ENCODE results near the gene LRP8.

The LRP8 gene

GRCh38 chr1:53254011-53254640, 73.7 kb downstream of the LRP8 start:
- Histone ChIP-seq H3K4ac (ENCODE audit: low read length) (no peak overlapping the region), H2BK15ac (ENCODE audit: low read length) (no peak overlapping the region), H3K27ac (replicated peaks; ENCODE audit: low read length) (no peak overlapping the region), H3K14ac (ENCODE audit: low read length) (no peak overlapping the region), H2AFZ (ENCODE audit: low read length) (no peak overlapping the region), H2AK5ac (ENCODE audit: low read depth, low read length) (no peak overlapping the region), H3K27me3 (ENCODE audit: control insufficient read depth in 3 of 3, insufficient read depth in 3 of 3, low read depth in 1 of 3, low read length in 3 of 3) (no peaks in the 10 kb centered on the region), H4K91ac (ENCODE audit: low read depth, low read length, poor library complexity) (no peak overlapping the region), H3K36me3 (replicated peaks in 1 of 2; ENCODE audit: control insufficient read depth in 2 of 2, insufficient read depth in 2 of 2, low read length in 2 of 2) (peaks cover 46 to 96% of the 10 kb centered on the region in 2 donors), H3K4me3 (ENCODE audit: low read length in 2 of 2) (no peak overlapping the region), H2BK12ac (ENCODE audit: low read length) (no peak overlapping the region), H3K9ac (ENCODE audit: low read depth, low read length, poor library complexity) (no peak overlapping the region), H3K18ac (ENCODE audit: low read length) (no peak overlapping the region), H3K4me1 (ENCODE audit: control insufficient read depth in 2 of 2, insufficient read depth in 1 of 2, low read depth in 1 of 2, low read length in 2 of 2) (no peaks in the 10 kb centered on the region), H3K4me2 (ENCODE audit: insufficient read depth, low read length, poor library complexity, severe bottlenecking) (no peak overlapping the region), H3K79me1 (ENCODE audit: low read depth, low read length) (no peaks in the 10 kb centered on the region), H2BK5ac (ENCODE audit: low read length) (no peak overlapping the region), H3K23ac (ENCODE audit: low read depth, low read length, poor library complexity) (no peak overlapping the region), H4K8ac (ENCODE audit: low read depth, low read length) (no peak overlapping the region), H3K9me3 (replicated peaks in 1 of 2; ENCODE audit: control insufficient read depth in 2 of 2, insufficient read depth in 1 of 2, low read depth in 1 of 2, low read length in 2 of 2) (peaks cover 0 to 2% of the 10 kb centered on the region in 2 donors), H2BK120ac (ENCODE audit: low read depth, low read length) (no peak overlapping the region)
- WGBS, 2 donors (ENCODE audit: extremely low coverage in 2 of 2, insufficient read length in 2 of 2, insufficient replicate concordance in 1 of 2) = no CpG with 5 or more reads among the region's 4 CpGs
- DNase-seq (ENCODE audit: low spot score) = no peak

DNA sequence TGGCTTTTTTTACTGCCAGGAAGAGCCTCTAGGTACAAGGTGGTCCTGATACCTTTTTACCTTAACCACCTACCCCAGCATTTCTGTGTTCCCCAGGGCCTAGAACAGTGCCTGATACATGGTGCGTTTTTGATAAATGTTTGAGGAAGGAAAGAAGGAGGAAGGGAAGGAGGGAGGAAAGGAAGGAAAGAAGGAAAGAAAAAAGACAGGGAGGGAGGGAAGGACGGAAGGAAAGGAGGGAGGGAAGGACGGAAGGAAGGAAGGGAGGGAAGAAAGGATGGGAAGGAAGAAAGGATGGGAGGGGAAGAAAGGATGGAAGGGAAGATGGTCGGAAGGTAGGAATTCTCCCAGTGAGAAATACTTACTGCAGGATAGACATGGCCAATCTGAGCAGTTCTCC, 77.5 kb downstream of the LRP8 start:
- no peak overlapping the region for H2AK5ac ChIP-seq (ENCODE audit: low read depth, low read length)
- no peaks in the 10 kb centered on the region for H3K27me3 ChIP-seq (ENCODE audit: control insufficient read depth in 3 of 3, insufficient read depth in 3 of 3, low read depth in 1 of 3, low read length in 3 of 3)
- no peaks in the 10 kb centered on the region for H3K79me1 ChIP-seq (ENCODE audit: low read depth, low read length)
- no peak overlapping the region for H3K18ac ChIP-seq (ENCODE audit: low read length)
- no peak overlapping the region for H2AFZ ChIP-seq (ENCODE audit: low read length)
- no peak for DNase-seq (ENCODE audit: low spot score)
- H4K91ac ChIP-seq (ENCODE audit: low read depth, low read length, poor library complexity) = no peak overlapping the region
- no peak overlapping the region for H2BK12ac ChIP-seq (ENCODE audit: low read length)
- no peak overlapping the region for H3K4me3 ChIP-seq (ENCODE audit: low read length in 2 of 2)
- H3K4me2 ChIP-seq (ENCODE audit: insufficient read depth, low read length, poor library complexity, severe bottlenecking) = no peak overlapping the region
- peaks cover 42 to 96% of the 10 kb centered on the region in 2 donors for H3K36me3 ChIP-seq (replicated peaks in 1 of 2; ENCODE audit: control insufficient read depth in 2 of 2, insufficient read depth in 2 of 2, low read length in 2 of 2)
- no peak overlapping the region for H2BK120ac ChIP-seq (ENCODE audit: low read depth, low read length)
- H2BK15ac ChIP-seq (ENCODE audit: low read length) = no peak overlapping the region
- H3K4ac ChIP-seq (ENCODE audit: low read length) = no peak overlapping the region
- no peak overlapping the region for H3K9ac ChIP-seq (ENCODE audit: low read depth, low read length, poor library complexity)
- no peak overlapping the region for H3K14ac ChIP-seq (ENCODE audit: low read length)
- peaks cover 0 to 2% of the 10 kb centered on the region in 2 donors for H3K9me3 ChIP-seq (replicated peaks in 1 of 2; ENCODE audit: control insufficient read depth in 2 of 2, insufficient read depth in 1 of 2, low read depth in 1 of 2, low read length in 2 of 2)
- no peak overlapping the region for H4K8ac ChIP-seq (ENCODE audit: low read depth, low read length)
- H3K27ac ChIP-seq (replicated peaks; ENCODE audit: low read length) = no peak overlapping the region
- H3K23ac ChIP-seq (ENCODE audit: low read depth, low read length, poor library complexity) = no peak overlapping the region
- H3K4me1 ChIP-seq (ENCODE audit: control insufficient read depth in 2 of 2, insufficient read depth in 1 of 2, low read depth in 1 of 2, low read length in 2 of 2) = no peaks in the 10 kb centered on the region
- H2BK5ac ChIP-seq (ENCODE audit: low read length) = no peak overlapping the region
- 100% methylated on average over 1 to 3 of the region's 4 CpGs for WGBS, 2 donors (ENCODE audit: extremely low coverage in 2 of 2, insufficient read length in 2 of 2, insufficient replicate concordance in 1 of 2)

DNA sequence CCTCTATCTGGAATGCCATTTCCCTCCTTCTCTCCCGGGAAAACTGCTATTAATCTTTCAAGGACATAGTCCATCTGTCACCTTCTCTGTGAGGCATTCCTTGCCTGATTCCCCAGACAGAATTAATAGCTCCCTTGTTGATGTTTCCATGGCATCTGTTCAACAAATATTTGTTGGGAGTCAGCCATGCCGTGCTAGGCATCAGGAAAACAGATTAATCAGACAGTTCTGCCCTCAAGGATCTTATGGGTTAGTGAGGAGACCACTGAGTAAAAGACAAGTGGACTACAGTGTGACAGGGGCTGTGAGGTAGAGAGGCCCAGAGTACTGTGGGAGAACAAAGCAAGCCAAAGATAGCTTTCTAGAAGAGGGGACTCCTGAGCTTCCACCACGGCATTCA, 78.2 kb downstream of the LRP8 start:
- Histone ChIP-seq H3K14ac (ENCODE audit: low read length) (no peak overlapping the region), H3K4me2 (ENCODE audit: insufficient read depth, low read length, poor library complexity, severe bottlenecking) (no peak overlapping the region), H2AFZ (ENCODE audit: low read length) (no peak overlapping the region), H3K18ac (ENCODE audit: low read length) (no peak overlapping the region), H2AK5ac (ENCODE audit: low read depth, low read length) (no peak overlapping the region), H3K9ac (ENCODE audit: low read depth, low read length, poor library complexity) (no peak overlapping the region), H3K4me3 (ENCODE audit: low read length in 2 of 2) (no peak overlapping the region), H3K9me3 (replicated peaks in 1 of 2; ENCODE audit: control insufficient read depth in 2 of 2, insufficient read depth in 1 of 2, low read depth in 1 of 2, low read length in 2 of 2) (peaks cover 0 to 2% of the 10 kb centered on the region in 2 donors), H2BK5ac (ENCODE audit: low read length) (no peak overlapping the region), H2BK15ac (ENCODE audit: low read length) (no peak overlapping the region), H2BK12ac (ENCODE audit: low read length) (no peak overlapping the region), H3K27me3 (ENCODE audit: control insufficient read depth in 3 of 3, insufficient read depth in 3 of 3, low read depth in 1 of 3, low read length in 3 of 3) (no peaks in the 10 kb centered on the region), H3K27ac (replicated peaks; ENCODE audit: low read length) (no peak overlapping the region), H3K4ac (ENCODE audit: low read length) (no peak overlapping the region), H2BK120ac (ENCODE audit: low read depth, low read length) (no peak overlapping the region), H3K23ac (ENCODE audit: low read depth, low read length, poor library complexity) (no peak overlapping the region), H4K91ac (ENCODE audit: low read depth, low read length, poor library complexity) (no peak overlapping the region), H3K79me1 (ENCODE audit: low read depth, low read length) (no peaks in the 10 kb centered on the region), H3K36me3 (replicated peaks in 1 of 2; ENCODE audit: control insufficient read depth in 2 of 2, insufficient read depth in 2 of 2, low read length in 2 of 2) (peaks cover 36 to 96% of the 10 kb centered on the region in 2 donors), H3K4me1 (ENCODE audit: control insufficient read depth in 2 of 2, insufficient read depth in 1 of 2, low read depth in 1 of 2, low read length in 2 of 2) (no peaks in the 10 kb centered on the region), H4K8ac (ENCODE audit: low read depth, low read length) (no peak overlapping the region)
- no CpG with 5 or more reads among the region's 3 CpGs for WGBS, 2 donors (ENCODE audit: extremely low coverage in 2 of 2, insufficient read length in 2 of 2, insufficient replicate concordance in 1 of 2)
- DNase-seq (ENCODE audit: low spot score) = no peak

GRCh38 chr1:53246261-53247134, 81.4 kb downstream of the LRP8 start:
- Histone ChIP-seq H3K36me3 (replicated peaks in 1 of 2; ENCODE audit: control insufficient read depth in 2 of 2, insufficient read depth in 2 of 2, low read length in 2 of 2) (peaks cover 32 to 78% of the 10 kb centered on the region in 2 donors), H3K4me2 (ENCODE audit: insufficient read depth, low read length, poor library complexity, severe bottlenecking) (no peak overlapping the region), H3K14ac (ENCODE audit: low read length) (no peak overlapping the region), H2BK120ac (ENCODE audit: low read depth, low read length) (no peak overlapping the region), H3K23ac (ENCODE audit: low read depth, low read length, poor library complexity) (no peak overlapping the region), H2AK5ac (ENCODE audit: low read depth, low read length) (no peak overlapping the region), H4K91ac (ENCODE audit: low read depth, low read length, poor library complexity) (no peak overlapping the region), H3K79me1 (ENCODE audit: low read depth, low read length) (no peaks in the 10 kb centered on the region), H3K4me1 (ENCODE audit: control insufficient read depth in 2 of 2, insufficient read depth in 1 of 2, low read depth in 1 of 2, low read length in 2 of 2) (no peaks in the 10 kb centered on the region), H3K27me3 (ENCODE audit: control insufficient read depth in 3 of 3, insufficient read depth in 3 of 3, low read depth in 1 of 3, low read length in 3 of 3) (no peaks in the 10 kb centered on the region), H3K4me3 (ENCODE audit: low read length in 2 of 2) (no peak overlapping the region), H2BK15ac (ENCODE audit: low read length) (no peak overlapping the region), H2BK5ac (ENCODE audit: low read length) (no peak overlapping the region), H3K9me3 (replicated peaks in 1 of 2; ENCODE audit: control insufficient read depth in 2 of 2, insufficient read depth in 1 of 2, low read depth in 1 of 2, low read length in 2 of 2) (peaks cover 0 to 2% of the 10 kb centered on the region in 2 donors), H3K27ac (replicated peaks; ENCODE audit: low read length) (no peak overlapping the region), H3K4ac (ENCODE audit: low read length) (no peak overlapping the region), H3K18ac (ENCODE audit: low read length) (no peak overlapping the region), H3K9ac (ENCODE audit: low read depth, low read length, poor library complexity) (no peak overlapping the region), H2AFZ (ENCODE audit: low read length) (no peak overlapping the region), H4K8ac (ENCODE audit: low read depth, low read length) (no peak overlapping the region), H2BK12ac (ENCODE audit: low read length) (no peak overlapping the region)
- DNase-seq (ENCODE audit: low spot score) = no peak
- WGBS, 2 donors (ENCODE audit: extremely low coverage in 2 of 2, insufficient read length in 2 of 2, insufficient replicate concordance in 1 of 2) = 100% methylated on average over 1 of the region's 4 CpGs; no CpG with 5 or more reads in 1 of the 2 donors

All from neuronal stem cell (in vitro differentiated cells).